Endodermal cell (in vitro differentiated cells): Measurements from ENCODE around the gene HMG20B. TPM values are rescaled to one million over a fixed set of nuclear protein-coding genes. Genes with fewer than 3 reads are reported as not detected.

Experiments used
- DNase-seq: peaks from one replicate; pipeline ENCODE4 v3.0.0-alpha.2; 2017
- H3K27ac ChIP-seq: 2 replicates; pipeline ENCODE4 v1.5.1; 2013; ENCODE audit warnings: mild to moderate bottlenecking, low read depth, low read length, moderate library complexity
- H3K27me3 ChIP-seq: 2 replicates; pipeline ENCODE4 v1.6.1; 2013; ENCODE audit warnings: mild to moderate bottlenecking, low read length, moderate library complexity; ENCODE audit not compliant: insufficient read depth, control insufficient read depth, poor library complexity, severe bottlenecking
- H3K36me3 ChIP-seq: 2 replicates; pipeline ENCODE4 v1.7.0; 2013; ENCODE audit warnings: mild to moderate bottlenecking, low read length, moderate library complexity; ENCODE audit not compliant: control insufficient read depth, insufficient read depth
- H3K4me1 ChIP-seq: one replicate; pipeline ENCODE4 v1.7.0; 2013; ENCODE audit warnings: low read length; ENCODE audit not compliant: control insufficient read depth, insufficient read depth
- H3K4me3 ChIP-seq: 2 replicates; pipeline ENCODE4 v1.5.1; 2013; ENCODE audit warnings: mild to moderate bottlenecking, low read length, moderate library complexity
- H3K9ac ChIP-seq: 2 replicates; pipeline ENCODE4 v1.6.1; 2013; ENCODE audit warnings: mild to moderate bottlenecking, low read length, moderate library complexity; ENCODE audit not compliant: poor library complexity, severe bottlenecking; ENCODE audit errors: extremely low read depth
- H3K9me3 ChIP-seq: 2 replicates; pipeline ENCODE4 v1.6.1; 2013; ENCODE audit warnings: mild to moderate bottlenecking, low read length, moderate library complexity; ENCODE audit not compliant: control insufficient read depth
- H3K27ac Mint-ChIP-seq: 2 replicates; pipeline ENCODE4 v1.8.0; 2020; ENCODE audit warnings: mixed read lengths
- H3K27me3 Mint-ChIP-seq: 2 replicates; pipeline ENCODE4 v1.8.0; 2021; ENCODE audit warnings: mild to moderate bottlenecking, mixed read lengths; ENCODE audit not compliant: insufficient read depth
- H3K36me3 Mint-ChIP-seq: 2 replicates; pipeline ENCODE4 v1.8.0; 2020; ENCODE audit warnings: low read depth, mixed read lengths
- H3K4me1 Mint-ChIP-seq: 2 replicates; pipeline ENCODE4 v1.8.0; 2020; ENCODE audit warnings: mixed read lengths
- H3K4me3 Mint-ChIP-seq: 2 replicates; pipeline ENCODE4 v1.8.0; 2020; ENCODE audit warnings: mild to moderate bottlenecking, moderate library complexity, mixed read lengths
- H3K9me3 Mint-ChIP-seq: 2 replicates; pipeline ENCODE4 v1.8.0; 2020; ENCODE audit warnings: mild to moderate bottlenecking, mixed read lengths
- CTCF ChIP-seq: fragments of 200-600 bp; sonication (generic); conservative IDR thresholded peaks from 2 replicates; pipeline ENCODE4 v1.5.0; 2021; ENCODE audit warnings: antibody characterized with exemption, mild to moderate bottlenecking
- WGBS, 2 experiments: methylation state at CpG; one replicate each; pipeline versions ENCODE4 v1.1.5 to v1.1.7; 2013; ENCODE audit warnings: missing lambda C conversion rate in 2 of 2, mixed read lengths in 1 of 2; ENCODE audit not compliant: insufficient coverage in 1 of 2, insufficient read length in 1 of 2; 5-methylcytosine and 5-hydroxymethylcytosine counted together
- total RNA-seq, 2 donors: library from RNA; stranded (reverse); fragmentation: NEBNext Ultra II Directional in 1 of 2; extraction: Animal tissue kit (Norgen Biotek cat#: 25700) in 1 of 2; gene quantifications; 2 replicates in 1 of 2; 3 replicates in 1 of 2; pipeline ENCODE4 v1.2.1, GENCODE V29; 2021

Gene HMG20B
- total RNA-seq, 2 donors from 2014 or later, result 80.7 to 102 TPM

DNA sequence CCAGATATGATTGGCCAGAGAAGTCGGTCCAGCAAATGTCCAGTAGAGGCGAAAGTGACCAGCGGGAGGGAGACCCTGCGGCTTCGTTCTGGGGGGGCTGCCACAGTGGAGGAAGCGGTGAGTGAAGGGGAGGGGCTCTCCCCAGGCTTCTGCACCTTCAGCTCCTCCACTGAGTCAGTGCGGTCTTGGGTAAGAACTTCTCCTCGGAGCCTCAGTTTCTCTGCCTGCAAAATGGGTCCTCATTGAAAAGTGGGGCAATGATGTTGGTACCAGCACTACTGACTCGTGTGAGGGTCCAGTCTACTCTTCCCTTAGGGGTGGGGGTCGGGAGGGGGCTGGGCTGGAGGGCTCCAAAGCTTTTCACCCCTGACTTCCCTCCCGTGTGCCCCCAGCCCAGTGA lies 16.7 kb downstream of the HMG20B start:
- Histone ChIP-seq H3K27ac (no peak overlapping the region), H3K9ac (no peak overlapping the region), H3K4me1 (no peaks in the 10 kb centered on the region), H3K36me3 (no peaks in the 10 kb centered on the region), H3K27me3 (peaks cover 35% of the 10 kb centered on the region), H3K4me3 (no peak overlapping the region), H3K9me3 (no peaks in the 10 kb centered on the region)
- Mint-ChIP-seq H3K36me3 (no peaks in the 10 kb centered on the region), H3K27ac (no peak overlapping the region), H3K27me3 (peaks cover 59% of the 10 kb centered on the region), H3K4me1 (no peaks in the 10 kb centered on the region), H3K9me3 (peaks cover 8% of the 10 kb centered on the region), H3K4me3 (no peak overlapping the region)
- WGBS, 2 experiments, result 76 to 87% methylated on average over 4 to 11 of the region's 11 CpGs
- no peak for DNase-seq
- no peak for TF ChIP-seq CTCF

- 89 to 100% methylated on average over 5 to 22 of the region's 22 CpGs for WGBS, 2 experiments
- no peak overlapping the region for H3K27ac Mint-ChIP-seq
- DNase-seq, result no peak
- H3K4me1 Mint-ChIP-seq, result no peaks in the 10 kb centered on the region
- H3K9me3 ChIP-seq, result no peaks in the 10 kb centered on the region
- H3K9me3 Mint-ChIP-seq, result peaks cover 8% of the 10 kb centered on the region
- H3K9ac ChIP-seq, result no peak overlapping the region
- no peaks in the 10 kb centered on the region for H3K36me3 ChIP-seq
- H3K36me3 Mint-ChIP-seq, result no peaks in the 10 kb centered on the region
- H3K27ac ChIP-seq, result no peak overlapping the region
- H3K4me1 ChIP-seq, result no peaks in the 10 kb centered on the region
- no peak overlapping the region for H3K4me3 Mint-ChIP-seq
- H3K4me3 ChIP-seq, result no peak overlapping the region
- peaks cover 58% of the 10 kb centered on the region for H3K27me3 Mint-ChIP-seq
- H3K27me3 ChIP-seq, result peaks cover 30% of the 10 kb centered on the region
- no peak for TF ChIP-seq CTCF
Measured at GRCh38 chr19:3589949-3590348, 17.2 kb downstream of the HMG20B start.

GRCh38 chr19:3590991-3591659 lies 18.4 kb downstream of the HMG20B start:
- Mint-ChIP-seq H3K27me3 (peaks cover 51% of the 10 kb centered on the region), H3K4me3 (no peak overlapping the region), H3K9me3 (peaks cover 8% of the 10 kb centered on the region), H3K36me3 (no peaks in the 10 kb centered on the region), H3K27ac (no peak overlapping the region), H3K4me1 (no peaks in the 10 kb centered on the region)
- Histone ChIP-seq H3K27ac (no peak overlapping the region), H3K27me3 (peaks cover 20% of the 10 kb centered on the region), H3K9me3 (no peaks in the 10 kb centered on the region), H3K4me1 (no peaks in the 10 kb centered on the region), H3K4me3 (no peak overlapping the region), H3K9ac (no peak overlapping the region), H3K36me3 (no peaks in the 10 kb centered on the region)
- TF ChIP-seq CTCF, result no peak
- 82 to 86% methylated on average over 7 to 8 of the region's 8 CpGs for WGBS, 2 experiments
- DNase-seq, result no peak
